ENCODE results near the gene TRDMT1. TPM values are rescaled to one million over a fixed set of nuclear protein-coding genes. Genes with fewer than 3 reads are reported as not detected.
A peak's percentile ranks its signal among the peaks of the same experiment; 100 is the strongest.
"Not testable (repeated sequence)": the region's sequence is repeated elsewhere in the genome, so short reads cannot be mapped to it uniquely, and the experiment has no call there.

The TRDMT1 gene
- total RNA-seq, 2 donors from 2014 or later, result 4.8 to 5.0 TPM

- ATAC-seq (no peak), DNase-seq (no peak)
- intact Hi-C loops (cut with DNase I), result no loop called here
Measured at GRCh38 chr10:17120694-17121093, 80.8 kb downstream of the TRDMT1 start.

- ATAC-seq (no peak), DNase-seq (no peak)
- intact Hi-C loops (cut with DNase I), result no loop called here
Measured at GRCh38 chr10:17119845-17120244, 81.6 kb downstream of the TRDMT1 start.

GRCh38 chr10:17116193-17116592, 85.3 kb downstream of the TRDMT1 start:
- peak in 1 of 2 donors; percentile 34 for ATAC-seq
- DNase-seq, result peak; percentile 43
- intact Hi-C loops (cut with DNase I), result no loop called here

GRCh38 chr10:17115683-17116082, 85.8 kb downstream of the TRDMT1 start:
- intact Hi-C loops (cut with DNase I), result no loop called here
- DNase-seq (no peak), ATAC-seq (no peak)

- intact Hi-C loops (cut with DNase I); DNase-seq; ATAC-seq: not testable (repeated sequence)
Measured at GRCh38 chr10:17114878-17115444, 86.5 kb downstream of the TRDMT1 start.

- no peak for DNase-seq
- intact Hi-C loops (cut with DNase I), result no loop called here
- ATAC-seq, result peak; percentile 39 to 41
Measured at GRCh38 chr10:17113889-17114540, 87.5 kb downstream of the TRDMT1 start.

- ATAC-seq (no peak), DNase-seq (no peak)
- intact Hi-C loops (cut with DNase I), result no loop called here
Measured at GRCh38 chr10:17113346-17113745, 88.1 kb downstream of the TRDMT1 start.

GRCh38 chr10:17112566-17112965, 88.9 kb downstream of the TRDMT1 start:
- DNase-seq (no peak), ATAC-seq (no peak)
- intact Hi-C loops (cut with DNase I), result no loop called here

GRCh38 chr10:17109475-17110207, 91.8 kb downstream of the TRDMT1 start:
- DNase-seq (no peak), ATAC-seq (no peak)
- intact Hi-C loops (cut with DNase I), result no loop called here

- ATAC-seq (no peak), DNase-seq (no peak)
- intact Hi-C loops (cut with DNase I), result no loop called here
Measured at GRCh38 chr10:17109046-17109445, 92.4 kb downstream of the TRDMT1 start.

- intact Hi-C loops (cut with DNase I), result no loop called here
- no peak for DNase-seq
- ATAC-seq, result no peak
Measured at GRCh38 chr10:17106991-17107390, 94.5 kb downstream of the TRDMT1 start.

GRCh38 chr10:17101910-17102266, 99.6 kb downstream of the TRDMT1 start:
- intact Hi-C loops (cut with DNase I), result no loop called here
- no peak for ATAC-seq
- no peak for DNase-seq

- no peak for ATAC-seq
- intact Hi-C loops (cut with DNase I), result no loop called here
- DNase-seq, result no peak
Measured at GRCh38 chr10:17101257-17101909, 100.1 kb downstream of the TRDMT1 start.

- DNase-seq, result no peak
- no peak for ATAC-seq
- intact Hi-C loops (cut with DNase I), result no loop called here
Measured at GRCh38 chr10:17100586-17100985, 100.9 kb downstream of the TRDMT1 start.

GRCh38 chr10:17098012-17098411, 103.5 kb downstream of the TRDMT1 start:
- ATAC-seq (no peak), DNase-seq (no peak)
- intact Hi-C loops (cut with DNase I), result no loop called here

Other genes with a start within 250 kb of the TRDMT1 start
- under 1 TPM; 0.84 to 0.91 TPM for gene CUBN, start 71.9 kb downstream of the TRDMT1 start, total RNA-seq
- 1,000 to 10,000 TPM in 1 of 2 donors, 100 to 1,000 TPM in 1; 934 to 1,097 TPM for gene VIM, start 26.6 kb upstream of the TRDMT1 start, total RNA-seq